ENCODE measurements around the gene PLK2. TPM values are rescaled to one million over a fixed set of nuclear protein-coding genes. Genes with fewer than 3 reads are reported as not detected.

PLK2 gene
- total and polyA plus RNA-seq, 2 donors (not counting 3 experiments of a cell fraction or from before 2014, with no cell fraction given): 199 to 250 TPM

- dilution Hi-C loops (cut with MboI; ENCODE audit: extremely low pct_ligation_motif_present, low sequenced_read_pairs) (no loop called here), intact Hi-C loops (cut with micrococcal nuclease) (no loop called here)
- Histone ChIP-seq H3K4me3 (replicated peaks in 1 of 3; ENCODE audit: insufficient read depth in 1 of 3, low read depth in 1 of 3, low read length in 3 of 3) (no peak overlapping the region), H4K20me1 (replicated peaks; ENCODE audit: control insufficient read depth, extremely low read depth, insufficient read depth, low read length) (no peaks in the 10 kb centered on the region), H3K9me1 (replicated peaks; ENCODE audit: control insufficient read depth, extremely low read depth, insufficient read depth, low read length) (no peaks in the 10 kb centered on the region), H3K9ac (replicated peaks; ENCODE audit: extremely low read depth, insufficient read depth, low read length) (no peak overlapping the region), H3K27ac (ENCODE audit: insufficient read depth, low read depth, low read length) (no peak overlapping the region), H3K27me3 (ENCODE audit: control insufficient read depth in 2 of 2, insufficient read depth in 2 of 2, low read length in 2 of 2) (peaks cover 8 to 12% of the 10 kb centered on the region in 2 experiments), H3K36me3 (ENCODE audit: control insufficient read depth in 2 of 2, extremely low read depth in 1 of 2, insufficient read depth in 2 of 2, low read length in 2 of 2) (no peaks in the 10 kb centered on the region), H2AFZ (ENCODE audit: low read depth, low read length) (no peak overlapping the region), H3K9me3 (replicated peaks; ENCODE audit: control insufficient read depth, insufficient read depth, low read length) (no peaks in the 10 kb centered on the region), H3K4me1 (ENCODE audit: control insufficient read depth, extremely low read depth, insufficient read depth, low read length) (no peaks in the 10 kb centered on the region), H3K79me2 (ENCODE audit: control insufficient read depth, insufficient read depth, low read length) (no peaks in the 10 kb centered on the region), H3K4me2 (ENCODE audit: insufficient read depth, low read length) (no peak overlapping the region)
- BruUV-seq (replicated peaks): no TSS peak
- ChIA-PET CTCF (interaction anchor here (1.0 to 1.6 kb wide), 5 partner anchors 9 to 1188 kb away, joined by 3 to 9 read pairs (median 6); no protein-coding TSS in a partner anchor), POLR2A (no interaction called here)
- FAIRE-seq (no peak), DNase-seq (ENCODE audit: low read depth, low spot score) (no peak)
- TF ChIP-seq POLR2A (IDR thresholded peaks at IDR 0.05; ENCODE audit: low read depth, low read length): no peak
- no peak for TF ChIP-seq JUN (IDR thresholded peaks at IDR 0.05; ENCODE audit: borderline replicate concordance, insufficient read depth, insufficient read length, low read depth)
- no peak for TF ChIP-seq CTCF (IDR thresholded peaks at IDR 0.05; ENCODE audit: extremely low read depth in 1 of 2, insufficient read depth in 1 of 2, low read depth in 1 of 2, low read length in 2 of 2)
- no peak for TF ChIP-seq FOS (IDR thresholded peaks at IDR 0.05; ENCODE audit: borderline replicate concordance, insufficient read depth, low read length)
- no peak for TF ChIP-seq POLR2AphosphoS5 (IDR thresholded peaks at IDR 0.05; ENCODE audit: insufficient read depth, low read depth, low read length)
- no peak for TF ChIP-seq MAX (IDR thresholded peaks at IDR 0.05; ENCODE audit: insufficient read depth, insufficient read length)
- TF ChIP-seq MYC (IDR thresholded peaks at IDR 0.05; ENCODE audit: low read depth, low read length): no peak
- TF ChIP-seq EZH2 (IDR thresholded peaks at IDR 0.05; ENCODE audit: borderline replicate concordance, low read depth, low read length, severe bottlenecking): no peak
- TF ChIP-seq GATA2 (IDR thresholded peaks at IDR 0.05; ENCODE audit: insufficient read depth, insufficient read length, low read depth, low read length): no peak
These were observed 26.4 kb upstream of the PLK2 start for GRCh38 chr5:58486290-58486689.

All from endothelial cell of umbilical vein (primary cell).